HG03520 (cell line): ENCODE measurements around the gene HPS4.

Experiments used
- ATAC-seq: cut with Tn5 transposase; IDR thresholded peaks from one replicate; pipeline ENCODE4 v1.9.1; 2021; ENCODE audit warnings: mild to moderate bottlenecking, moderate library complexity; ENCODE audit not compliant: unreplicated experiment

HPS4 gene

GRCh38 chr22:26470807-26471206 is 12.8 kb downstream of the HPS4 start:
- no peak for ATAC-seq

GRCh38 chr22:26466196-26466595 is 17.4 kb downstream of the HPS4 start:
- no peak for ATAC-seq

- no peak for ATAC-seq
Measured at GRCh38 chr22:26464312-26464711, 19.3 kb downstream of the HPS4 start.

GRCh38 chr22:26463688-26464087 is 19.9 kb downstream of the HPS4 start:
- no peak for ATAC-seq

GRCh38 chr22:26463101-26463661 is 20.4 kb downstream of the HPS4 start:
- ATAC-seq = no peak

- ATAC-seq = no peak
Measured at GRCh38 chr22:26462641-26463040, 20.9 kb downstream of the HPS4 start.

GRCh38 chr22:26462051-26462450 is 21.5 kb downstream of the HPS4 start:
- no peak for ATAC-seq

- ATAC-seq = no peak
Measured at GRCh38 chr22:26461188-26461810, 22.3 kb downstream of the HPS4 start.

- ATAC-seq = no peak
Measured at GRCh38 chr22:26460202-26460601, 23.4 kb downstream of the HPS4 start.

GRCh38 chr22:26457661-26458272 is 25.8 kb downstream of the HPS4 start:
- ATAC-seq = no peak

GRCh38 chr22:26453812-26454500 is 29.6 kb downstream of the HPS4 start:
- ATAC-seq = no peak

GRCh38 chr22:26453216-26453615 is 30.4 kb downstream of the HPS4 start:
- no peak for ATAC-seq

GRCh38 chr22:26452236-26453016 is 31.2 kb downstream of the HPS4 start:
- ATAC-seq = no peak

GRCh38 chr22:26450453-26451185 is 33.0 kb downstream of the HPS4 start:
- ATAC-seq = no peak

- no peak for ATAC-seq
Measured at GRCh38 chr22:26448941-26449340, 34.6 kb downstream of the HPS4 start.

- ATAC-seq = no peak
Measured at GRCh38 chr22:26448334-26448733, 35.2 kb downstream of the HPS4 start.

- ATAC-seq = no peak
Measured at GRCh38 chr22:26447584-26448329, 35.8 kb downstream of the HPS4 start.

GRCh38 chr22:26446808-26447515 is 36.6 kb downstream of the HPS4 start:
- ATAC-seq = no peak

- ATAC-seq = no peak
Measured at GRCh38 chr22:26445577-26446275, 37.9 kb downstream of the HPS4 start.
